K562 (cell line): Measurements from ENCODE around the gene RPTOR. TPM values are rescaled to one million over a fixed set of nuclear protein-coding genes. Genes with fewer than 3 reads are reported as not detected.
A peak's percentile ranks its signal among the peaks of the same experiment; 100 is the strongest.

ENCODE experiments used
- ATAC-seq: fragments of 200-7000 bp; cut with Tn5 transposase; 3 replicates; pipeline ENCODE4 v1.9.1; 2020; ENCODE audit warnings: moderate library complexity
- BruUV-seq: library from RNA; stranded (reverse); fragments of 400-500 nt; replicated peaks from 2 replicates; lab custom pipeline; 2021; lab: Mats Ljungman, UMichigan
- CTCF ChIA-PET: fragments of 300-600 bp; formaldehyde crosslinking; extraction: SDS; loops from one replicate; lab custom pipeline; 2021; ENCODE audit warnings: low intra/inter-chr PET ratio; lab: Yijun Ruan, JAX
- POLR2A ChIA-PET: fragments of 300-600, 350-650 bp; sonication (Branson Sonifier 250); formaldehyde crosslinking; extraction: SDS; loops from one replicate; lab custom pipeline; 2021; ENCODE audit warnings: antibody characterized with exemption, inconsistent platforms; lab: Yijun Ruan, JAX
- DNase-seq, 4 experiments: peaks; one replicate each; pipeline versions ENCODE4 v3.0.0 to v3.0.0-alpha.2; 2011 to 2018; ENCODE audit warnings: low spot score in 3 of 4, mixed read lengths in 3 of 4; ENCODE audit errors: extremely low read depth in 1 of 4
- FAIRE-seq: peaks from 2 replicates; lab custom pipeline; 2011; peaks lifted over from hg19 to GRCh38; lab: Jason Lieb, UNC
- H2AFZ ChIP-seq: 2 replicates; pipeline ENCODE4 v1.6.0; 2011; ENCODE audit warnings: low read depth, low read length, control low read depth, inconsistent platforms
- H3K27ac ChIP-seq: fragments of 200-600 bp; 3 replicates; pipeline ENCODE4 v1.8.0; 2011; ENCODE audit warnings: low read depth, mild to moderate bottlenecking, control low read depth, inconsistent platforms, low read length, moderate library complexity, mixed read lengths; ENCODE audit errors: extremely low read depth
- H3K27me3 ChIP-seq, 2 experiments: fragments of 300-600 bp in 1 of 2; 2 replicates in 1 of 2; 3 replicates in 1 of 2; pipeline versions ENCODE4 v1.6.0 to v1.8.0; 2011; ENCODE audit warnings: inconsistent platforms in 2 of 2, low read length in 2 of 2, mild to moderate bottlenecking in 1 of 2, mixed read lengths in 1 of 2, moderate library complexity in 1 of 2; ENCODE audit not compliant: control insufficient read depth in 2 of 2, insufficient read depth in 2 of 2
- H3K36me3 ChIP-seq: fragments of 300-600 bp; 3 replicates; pipeline ENCODE4 v1.8.0; 2011; ENCODE audit warnings: mild to moderate bottlenecking, low read length, inconsistent platforms; ENCODE audit not compliant: control insufficient read depth, insufficient read depth
- H3K4me1 ChIP-seq, 2 experiments: fragments of 200-600 bp in 1 of 2; replicated peaks in 1 of 2; 2 replicates in 1 of 2; 3 replicates in 1 of 2; pipeline versions ENCODE4 v1.5.1 to v1.8.0; 2011; ENCODE audit warnings: inconsistent platforms in 2 of 2, low read length in 2 of 2, mild to moderate bottlenecking in 1 of 2, mixed read lengths in 1 of 2, moderate library complexity in 1 of 2; ENCODE audit not compliant: control insufficient read depth in 2 of 2, insufficient read depth in 2 of 2
- H3K4me2 ChIP-seq: 2 replicates; pipeline ENCODE4 v1.6.1; 2011; ENCODE audit warnings: low read length, control low read depth, inconsistent platforms, mixed read lengths; ENCODE audit not compliant: insufficient read depth
- H3K4me3 ChIP-seq: fragments of 200-600 bp; sonication (generic), shearing (Covaris generic); 2 replicates; pipeline ENCODE4 v1.5.1; 2016; ENCODE audit warnings: control low read depth, inconsistent platforms
- H3K79me2 ChIP-seq: fragments of 200-600 bp; 3 replicates; pipeline ENCODE4 v1.8.0; 2011; ENCODE audit warnings: low read length, inconsistent platforms; ENCODE audit not compliant: control insufficient read depth, insufficient read depth
- H3K9ac ChIP-seq, 2 experiments: 2 replicates each; pipeline versions ENCODE4 v1.6.0 to v1.6.1; 2011; ENCODE audit warnings: low read depth in 2 of 2, low read length in 2 of 2, control low read depth in 1 of 2, inconsistent platforms in 1 of 2, mild to moderate bottlenecking in 1 of 2, mixed read lengths in 1 of 2; ENCODE audit not compliant: insufficient read depth in 1 of 2
- H3K9me1 ChIP-seq: one replicate; pipeline ENCODE4 v1.6.0; 2011; ENCODE audit warnings: inconsistent platforms, mild to moderate bottlenecking, low read length, moderate library complexity; ENCODE audit not compliant: control insufficient read depth, insufficient read depth
- H3K9me3 ChIP-seq: replicated peaks from 2 replicates; pipeline ENCODE4 v1.5.1; 2011; ENCODE audit warnings: low read depth, low read length, inconsistent platforms; ENCODE audit not compliant: control insufficient read depth, insufficient read depth
- H4K20me1 ChIP-seq: replicated peaks from 2 replicates; pipeline ENCODE4 v1.6.1; 2011; ENCODE audit warnings: low read length, inconsistent platforms, mixed read lengths; ENCODE audit not compliant: control insufficient read depth, insufficient read depth
- E2F6 ChIP-seq, 2 experiments: IDR thresholded peaks; 2 replicates each; pipeline ENCODE4 v1.6.1; 2011; ENCODE audit warnings: borderline replicate concordance in 1 of 2, control low read depth in 1 of 2, low read depth in 1 of 2, low read length in 1 of 2, mild to moderate bottlenecking in 1 of 2, mixed read lengths in 1 of 2, moderate library complexity in 1 of 2; ENCODE audit not compliant: insufficient read depth in 1 of 2, insufficient read length in 1 of 2, poor library complexity in 1 of 2, severe bottlenecking in 1 of 2; ENCODE audit errors: extremely low read depth in 1 of 2
- MTF1 ChIP-seq: fragments of 250-450 bp; sonication (Bioruptor Pico); IDR thresholded peaks from 2 replicates; pipeline ENCODE4 v1.9.0; 2021; ENCODE audit warnings: moderate library complexity, mild to moderate bottlenecking, inconsistent platforms, borderline replicate concordance
- NONO ChIP-seq, 2 experiments: fragments of 200-400 bp in 1 of 2; fragments of 450-650 bp in 1 of 2; formaldehyde crosslinking in 1 of 2; IDR thresholded peaks; 2 replicates each; pipeline ENCODE4 v1.6.1; 2017; ENCODE audit warnings: low read depth in 2 of 2, mild to moderate bottlenecking in 2 of 2, moderate library complexity in 2 of 2, low read length in 1 of 2
- POLR3A ChIP-seq: IDR thresholded peaks from 2 replicates; pipeline ENCODE4 v1.6.1; 2011; ENCODE audit warnings: borderline replicate concordance, mild to moderate bottlenecking, moderate library complexity; ENCODE audit not compliant: insufficient read length, insufficient read depth; ENCODE audit errors: extremely low read depth
- ZNF592 ChIP-seq: fragments of 450-650 bp; IDR thresholded peaks from 2 replicates; pipeline ENCODE4 v1.6.1; 2017; ENCODE audit warnings: antibody characterized with exemption, mild to moderate bottlenecking
- WGBS: fragments of 100-300 bp; shearing (Covaris generic); methylation state at CpG from one replicate; pipeline ENCODE4 v1.1.6; 2016; ENCODE audit warnings: low coverage, mixed read lengths; ENCODE audit not compliant: insufficient coverage; ENCODE audit errors: missing lambda C conversion rate; 5-methylcytosine and 5-hydroxymethylcytosine counted together
- in situ Hi-C: fragments of 300-500 bp; cut with MboI; formaldehyde crosslinking; loops from 4 replicates; pipeline ENCODE4 v1.15.0; 2018; ENCODE audit warnings: inconsistent platforms, mixed read lengths
- intact Hi-C: fragments of 100-400 bp; cut with micrococcal nuclease; formaldehyde crosslinking; loops from 2 replicates; pipeline ENCODE4 v1.14.2; 2022
- polyA plus RNA-seq, 8 experiments: library from polyadenylated mRNA; depleted of rRNA in 4 of 8; stranded (reverse) in 5 of 8; unstranded in 3 of 8; fragments of >200 nt; fragmentation: Nextera tagmentation in 2 of 8; fragmentation: Illumina TruSeq in 1 of 8; extraction: Ambion mirVana in 2 of 8; extraction: Trizol in 1 of 8; gene quantifications; 2 replicates each; pipeline versions ENCODE4 v1.2.1 to v1.2.3, GENCODE V29; 2011 to 2014; ENCODE audit warnings: inconsistent platforms in 1 of 8, missing spikeins in 1 of 8
- total RNA-seq, 7 experiments: library from RNA; depleted of rRNA in 6 of 7; stranded (reverse); fragments of >200 nt in 6 of 7; fragmentation: Illumina TruSeq in 2 of 7; extraction: Trizol in 2 of 7; gene quantifications; 2 replicates each; pipeline versions ENCODE4 v1.2.1 to v1.2.3, GENCODE V29; 2011 to 2021; ENCODE audit warnings: low replicate concordance in 1 of 7

Gene RPTOR
- total and polyA plus RNA-seq, 9 of the 15 experiments (the other 6 are each of a cell fraction or from before 2014, with no cell fraction given), result 0.24 to 54.1 (median 10.2) TPM

GRCh38 chr17:80870401-80870800, 325.8 kb downstream of the RPTOR start:
- Histone ChIP-seq H3K4me1 (peaks cover 0 to 4% of the 10 kb centered on the region in 2 experiments; a peak in 1 of 5 replicates), H3K36me3 (peaks cover 18% of the 10 kb centered on the region; the same call in 1 of the 3 replicates), H3K4me2 (no peak overlapping the region), H2AFZ (no peak overlapping the region), H3K79me2 (no peaks in the 10 kb centered on the region)
- no TSS peak for BruUV-seq
- DNase-seq (no peak), FAIRE-seq (peak; percentile 56)
- in situ Hi-C loops, result no loop called here
- TF ChIP-seq MTF1 (CRISPR knock-in tag) (no peak), NONO (IDR thresholded peaks at IDR 0.05; ENCODE audit: low read depth in 2 of 2, low read length in 1 of 2) (no peak), POLR3A (no peak), E2F6 (IDR thresholded peaks at IDR 0.05; ENCODE audit: borderline replicate concordance in 1 of 2, extremely low read depth in 1 of 2, insufficient read depth in 1 of 2, insufficient read length in 1 of 2, low read depth in 1 of 2, low read length in 1 of 2, poor library complexity in 1 of 2, severe bottlenecking in 1 of 2) (no peak), ZNF592 (no peak)
- TF ChIP-seq, all 486 proteins: peak for 0
- WGBS, result 49% methylated on average over 8 of the region's 8 CpGs
- no peaks in the 10 kb centered on the region for H4K20me1 ChIP-seq
- CTCF ChIA-PET, result no interaction called here
- no peaks in the 10 kb centered on the region for H3K9me1 ChIP-seq
- no peak overlapping the region for H3K4me3 ChIP-seq
- no peaks in the 10 kb centered on the region for H3K27me3 ChIP-seq
- no peaks in the 10 kb centered on the region for H3K9me3 ChIP-seq
- intact Hi-C loops, result no loop called here
- H3K9ac ChIP-seq, result no peak overlapping the region
- no peak overlapping the region for H3K27ac ChIP-seq
- POLR2A ChIA-PET, result no interaction called here
- ATAC-seq, result no peak
